ENCODE data around the gene SEZ6.

SEZ6 gene

DNA sequence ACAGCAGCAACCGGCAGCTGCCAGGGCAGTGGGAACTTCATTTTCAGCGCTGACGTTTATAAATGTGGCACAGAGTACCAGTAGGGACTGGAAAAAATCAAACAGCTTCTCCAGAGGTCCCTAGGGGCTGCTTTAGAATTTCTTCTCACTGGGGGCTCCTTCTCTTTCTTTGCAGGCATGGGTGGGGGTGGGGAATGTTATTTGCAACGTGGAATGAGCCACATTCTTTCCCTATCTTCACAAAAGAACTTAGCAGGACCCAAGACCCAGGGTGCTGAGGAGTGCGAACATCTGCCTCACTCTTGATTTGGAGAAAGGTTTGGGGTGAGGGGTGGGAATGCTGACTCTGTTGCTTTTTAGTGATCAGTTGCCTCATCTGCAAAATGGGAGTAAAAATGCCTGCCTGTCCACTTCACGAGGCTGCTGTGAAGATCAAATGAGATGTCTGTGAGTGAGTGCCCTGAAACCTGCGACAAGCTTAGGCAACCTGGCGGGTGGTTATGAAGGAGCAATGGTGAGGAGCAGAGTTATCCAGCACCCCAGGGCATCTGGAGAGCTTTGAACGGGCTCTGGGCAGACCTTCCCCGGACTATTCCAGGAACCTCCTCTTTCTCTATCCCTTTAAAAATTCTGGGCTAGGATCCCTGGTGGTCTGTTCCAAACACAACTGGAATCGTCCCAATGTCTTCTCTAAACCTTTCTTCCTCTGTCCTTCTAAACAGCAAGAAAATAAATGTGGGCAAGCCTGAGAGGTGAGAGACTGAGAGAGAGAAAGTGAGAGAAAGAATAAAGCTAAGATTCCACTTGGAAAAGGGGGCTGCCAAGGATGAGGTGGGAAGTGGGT is 26.4 kb upstream of the SEZ6 start:
- Histone ChIP-seq H3K36me3 (ENCODE audit: control insufficient read depth in 1 of 2, insufficient read depth in 2 of 2, low read length in 2 of 2) (no peaks in the 10 kb centered on the region), H3K4me1 (ENCODE audit: control insufficient read depth in 1 of 2, insufficient read depth in 2 of 2, low read length in 2 of 2) (no peaks in the 10 kb centered on the region), H3K9me3 (ENCODE audit: control insufficient read depth in 1 of 2, low read length in 2 of 2) (peaks cover 9 to 15% of the 10 kb centered on the region in 2 donors), H3K4me3 (ENCODE audit: low read depth in 1 of 2, low read length in 2 of 2) (no peak overlapping the region), H3K27me3 (ENCODE audit: low read depth, low read length) (no peaks in the 10 kb centered on the region), H3K27ac (ENCODE audit: low read length) (no peak overlapping the region)

DNA sequence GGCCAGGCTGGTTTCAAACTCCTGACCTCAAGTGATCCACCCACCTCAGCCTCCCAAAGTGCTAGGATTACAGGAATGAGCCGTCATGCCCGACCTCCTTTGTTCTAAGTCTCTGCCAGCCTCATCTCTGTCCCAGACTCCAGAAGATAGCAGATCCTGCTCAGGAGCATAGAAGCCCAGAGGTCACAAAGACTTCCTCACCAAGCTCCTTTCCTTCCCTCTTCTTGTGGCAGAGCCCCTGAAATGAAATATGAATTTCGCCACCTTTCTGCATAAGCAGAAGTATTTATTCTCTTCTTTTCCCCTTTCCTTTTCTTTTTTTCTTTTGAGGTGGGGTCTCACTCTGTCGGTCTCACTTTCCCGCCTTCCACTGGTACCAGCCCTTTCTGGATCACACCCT is 25.7 kb upstream of the SEZ6 start:
- Histone ChIP-seq H3K4me1 (ENCODE audit: control insufficient read depth in 1 of 2, insufficient read depth in 2 of 2, low read length in 2 of 2) (no peaks in the 10 kb centered on the region), H3K4me3 (ENCODE audit: low read depth in 1 of 2, low read length in 2 of 2) (no peak overlapping the region), H3K27me3 (ENCODE audit: low read depth, low read length) (no peaks in the 10 kb centered on the region), H3K27ac (ENCODE audit: low read length) (no peak overlapping the region), H3K9me3 (ENCODE audit: control insufficient read depth in 1 of 2, low read length in 2 of 2) (peaks cover 9 to 15% of the 10 kb centered on the region in 2 donors), H3K36me3 (ENCODE audit: control insufficient read depth in 1 of 2, insufficient read depth in 2 of 2, low read length in 2 of 2) (no peaks in the 10 kb centered on the region)

DNA sequence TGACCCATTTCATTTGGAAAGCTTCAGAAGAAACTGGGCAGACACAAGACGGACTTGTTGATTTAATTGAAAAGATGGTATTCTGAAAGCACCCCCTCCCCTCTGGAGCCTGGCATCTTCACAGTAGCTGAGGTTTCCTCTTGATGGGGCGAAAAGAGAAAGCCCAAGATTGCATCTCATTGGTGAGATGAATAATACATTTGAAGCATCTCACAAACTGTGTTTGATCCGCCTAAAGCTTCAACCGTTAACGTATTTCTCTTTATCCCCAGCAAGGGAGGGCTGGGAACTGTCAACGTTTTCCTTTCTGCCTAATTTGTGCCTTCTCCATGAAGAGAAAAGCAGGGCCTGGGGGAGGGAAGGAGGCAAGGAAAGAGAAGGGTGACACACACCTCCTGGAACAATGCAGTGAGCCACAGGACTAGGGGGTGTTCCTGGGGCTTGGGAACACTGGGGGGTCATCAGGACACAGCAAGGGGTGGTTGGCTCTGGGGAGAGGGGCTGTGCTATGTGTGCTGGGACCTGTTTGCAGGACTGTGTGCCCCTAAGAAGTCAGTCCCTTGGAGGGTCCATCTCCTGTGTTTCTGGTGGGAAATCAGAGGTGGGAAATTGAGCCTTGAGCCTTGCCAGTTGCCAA is 18.6 kb upstream of the SEZ6 start:
- Histone ChIP-seq H3K4me1 (ENCODE audit: control insufficient read depth in 1 of 2, insufficient read depth in 2 of 2, low read length in 2 of 2) (peaks cover 0 to 5% of the 10 kb centered on the region in 2 donors), H3K9me3 (ENCODE audit: control insufficient read depth in 1 of 2, low read length in 2 of 2) (no peaks in the 10 kb centered on the region), H3K27me3 (ENCODE audit: low read depth, low read length) (no peaks in the 10 kb centered on the region), H3K4me3 (ENCODE audit: low read depth in 1 of 2, low read length in 2 of 2) (no peak overlapping the region), H3K36me3 (ENCODE audit: control insufficient read depth in 1 of 2, insufficient read depth in 2 of 2, low read length in 2 of 2) (no peaks in the 10 kb centered on the region), H3K27ac (ENCODE audit: low read length) (no peak overlapping the region)

DNA sequence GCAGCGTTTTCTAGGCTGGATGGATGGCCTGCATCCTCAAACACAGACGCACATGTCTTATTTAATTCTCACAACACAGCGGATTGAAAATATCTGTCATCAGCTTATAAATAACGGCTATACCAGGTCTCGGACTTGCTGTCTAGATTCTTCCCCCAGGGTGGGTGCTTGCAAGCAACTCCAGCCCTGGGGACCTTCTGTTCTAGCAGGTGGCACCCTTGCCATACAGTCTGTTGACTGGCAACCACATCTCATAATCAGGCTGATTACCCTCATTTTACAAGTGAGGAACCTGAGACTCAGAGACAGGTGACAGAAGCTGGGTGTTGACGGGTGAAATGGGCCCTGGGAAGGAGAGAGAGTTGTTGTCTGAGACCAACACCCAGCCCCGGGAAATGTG is 16.2 kb upstream of the SEZ6 start:
- peaks cover 7% of the 10 kb centered on the region for H3K27me3 ChIP-seq (ENCODE audit: low read depth, low read length)
- H3K27ac ChIP-seq (ENCODE audit: low read length), result no peak overlapping the region
- no peaks in the 10 kb centered on the region for H3K9me3 ChIP-seq (ENCODE audit: control insufficient read depth in 1 of 2, low read length in 2 of 2)
- H3K4me3 ChIP-seq (ENCODE audit: low read depth in 1 of 2, low read length in 2 of 2), result no peak overlapping the region
- H3K4me1 ChIP-seq (ENCODE audit: control insufficient read depth in 1 of 2, insufficient read depth in 2 of 2, low read length in 2 of 2), result peaks cover 0 to 5% of the 10 kb centered on the region in 2 donors
- H3K36me3 ChIP-seq (ENCODE audit: control insufficient read depth in 1 of 2, insufficient read depth in 2 of 2, low read length in 2 of 2), result no peaks in the 10 kb centered on the region

DNA sequence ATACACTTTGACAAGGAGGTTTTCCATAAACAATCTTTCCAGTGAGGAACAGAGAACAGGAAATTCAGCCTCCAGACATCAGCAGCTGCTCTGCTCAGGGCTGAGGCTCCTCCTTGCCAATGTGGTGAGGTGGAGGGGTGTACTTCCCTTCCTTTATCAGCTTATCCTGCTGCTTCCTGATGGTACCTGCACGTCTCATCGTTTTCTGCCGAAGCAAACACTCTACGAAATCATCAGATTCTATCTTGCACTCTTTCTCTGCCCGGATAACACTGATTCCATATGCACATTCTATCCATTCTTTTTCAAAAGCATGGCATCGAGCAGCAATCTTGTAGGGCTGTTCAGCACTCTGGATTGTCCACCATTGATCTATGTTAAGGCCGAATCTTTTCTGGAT is 15.4 kb upstream of the SEZ6 start:
- H3K27me3 ChIP-seq (ENCODE audit: low read depth, low read length), result peaks cover 7% of the 10 kb centered on the region
- no peaks in the 10 kb centered on the region for H3K9me3 ChIP-seq (ENCODE audit: control insufficient read depth in 1 of 2, low read length in 2 of 2)
- peaks cover 0 to 5% of the 10 kb centered on the region in 2 donors for H3K4me1 ChIP-seq (ENCODE audit: control insufficient read depth in 1 of 2, insufficient read depth in 2 of 2, low read length in 2 of 2)
- no peaks in the 10 kb centered on the region for H3K36me3 ChIP-seq (ENCODE audit: control insufficient read depth in 1 of 2, insufficient read depth in 2 of 2, low read length in 2 of 2)
- H3K4me3 ChIP-seq (ENCODE audit: low read depth in 1 of 2, low read length in 2 of 2), result no peak overlapping the region
- H3K27ac ChIP-seq (ENCODE audit: low read length), result no peak overlapping the region

DNA sequence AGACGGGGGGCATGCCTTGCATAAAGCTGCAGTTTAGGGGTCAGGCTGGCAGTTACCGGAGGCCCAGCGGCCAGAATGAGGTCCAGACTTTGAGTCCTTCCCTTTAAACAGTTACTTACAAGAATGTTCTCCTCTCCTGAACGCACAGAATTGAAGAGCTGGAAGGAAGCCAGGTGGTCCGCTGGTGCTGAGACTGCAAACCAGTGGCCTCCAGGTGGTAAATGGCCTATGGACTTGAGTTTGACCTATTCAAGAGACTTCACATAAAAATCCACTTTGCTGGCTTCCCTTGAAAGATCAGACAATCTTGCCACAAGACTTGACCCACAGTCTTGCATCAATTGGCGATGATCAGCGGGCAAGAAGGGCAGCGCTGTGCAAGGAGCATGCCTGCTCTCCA is 14.7 kb upstream of the SEZ6 start:
- H3K4me3 ChIP-seq (ENCODE audit: low read depth in 1 of 2, low read length in 2 of 2), result no peak overlapping the region
- H3K27me3 ChIP-seq (ENCODE audit: low read depth, low read length), result peaks cover 7% of the 10 kb centered on the region
- H3K9me3 ChIP-seq (ENCODE audit: control insufficient read depth in 1 of 2, low read length in 2 of 2), result no peaks in the 10 kb centered on the region
- peaks cover 0 to 5% of the 10 kb centered on the region in 2 donors for H3K4me1 ChIP-seq (ENCODE audit: control insufficient read depth in 1 of 2, insufficient read depth in 2 of 2, low read length in 2 of 2)
- no peaks in the 10 kb centered on the region for H3K36me3 ChIP-seq (ENCODE audit: control insufficient read depth in 1 of 2, insufficient read depth in 2 of 2, low read length in 2 of 2)
- no peak overlapping the region for H3K27ac ChIP-seq (ENCODE audit: low read length)

DNA sequence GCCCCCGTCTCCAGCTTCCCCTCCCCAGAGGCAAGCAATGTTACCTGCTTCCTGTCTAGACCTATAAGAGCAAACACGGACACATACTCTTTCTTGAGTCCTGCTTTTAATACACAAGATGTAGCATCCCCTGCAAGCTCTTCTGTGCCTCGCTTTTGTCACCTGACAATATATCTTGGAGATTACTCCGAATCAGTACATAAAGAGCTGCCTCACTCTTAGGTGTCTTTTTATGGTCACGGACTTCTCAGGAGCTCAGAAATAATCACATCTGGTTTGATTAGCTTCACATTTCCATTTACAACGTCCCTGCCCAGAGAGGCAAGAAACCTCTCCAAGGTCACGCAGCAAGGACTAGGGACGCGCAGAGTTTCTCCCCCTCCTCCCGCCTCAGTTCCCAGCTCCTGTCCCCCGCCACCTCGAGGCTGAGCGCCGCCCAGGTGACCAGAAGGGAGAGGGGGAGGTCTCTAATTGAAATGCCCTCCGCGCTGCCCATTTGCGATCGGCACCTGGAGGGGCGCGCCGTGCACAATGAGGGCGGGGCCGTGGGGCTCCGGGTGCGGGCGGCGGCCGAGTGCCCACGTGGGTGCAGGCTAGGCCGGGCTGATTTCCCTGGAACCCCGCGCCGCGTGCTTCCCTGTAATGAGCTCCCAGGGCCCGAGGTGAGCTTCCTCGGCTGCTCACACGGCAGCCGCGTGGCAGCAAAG is 13.8 kb upstream of the SEZ6 start:
- Histone ChIP-seq H3K36me3 (ENCODE audit: control insufficient read depth in 1 of 2, insufficient read depth in 2 of 2, low read length in 2 of 2) (no peaks in the 10 kb centered on the region), H3K4me3 (ENCODE audit: low read depth in 1 of 2, low read length in 2 of 2) (peak overlapping the region in 1 of 2 donors; percentile 18), H3K4me1 (ENCODE audit: control insufficient read depth in 1 of 2, insufficient read depth in 2 of 2, low read length in 2 of 2) (peaks cover 0 to 5% of the 10 kb centered on the region in 2 donors), H3K27me3 (ENCODE audit: low read depth, low read length) (peaks cover 7% of the 10 kb centered on the region), H3K27ac (ENCODE audit: low read length) (no peak overlapping the region), H3K9me3 (ENCODE audit: control insufficient read depth in 1 of 2, low read length in 2 of 2) (no peaks in the 10 kb centered on the region)

DNA sequence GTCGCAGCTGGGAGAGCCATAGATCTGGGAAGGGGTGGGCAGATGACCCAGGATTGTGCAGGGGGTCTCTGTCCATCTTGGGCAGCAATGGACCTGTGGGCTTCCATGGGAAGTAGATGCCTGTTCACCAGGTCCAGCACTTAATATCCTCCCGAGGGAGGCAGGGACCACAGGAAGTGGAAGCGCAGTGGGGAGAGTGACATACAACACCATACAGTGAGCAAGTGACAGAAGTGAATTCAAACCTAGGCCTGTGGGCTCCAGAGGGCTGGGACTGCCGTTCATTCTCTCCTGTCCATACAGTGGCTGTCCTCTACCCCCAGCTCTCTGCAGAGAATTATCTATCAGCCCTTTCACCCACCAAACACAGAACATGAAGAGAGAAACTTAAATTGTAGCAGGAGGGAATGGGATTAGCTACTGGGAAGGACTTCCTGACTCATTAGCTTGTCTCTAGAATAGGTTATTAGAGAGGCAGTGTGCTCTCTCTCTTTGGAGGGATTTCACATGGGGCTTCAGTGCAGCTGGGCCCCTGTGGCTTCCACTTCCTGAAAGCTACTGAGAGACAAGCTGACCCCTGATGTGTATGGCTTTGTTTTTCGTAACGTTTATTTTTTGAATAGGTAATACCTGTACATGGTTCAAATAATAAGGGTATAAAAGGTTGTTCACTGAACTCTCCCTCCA is 13.1 kb upstream of the SEZ6 start:
- Histone ChIP-seq H3K4me1 (ENCODE audit: control insufficient read depth in 1 of 2, insufficient read depth in 2 of 2, low read length in 2 of 2) (peaks cover 0 to 5% of the 10 kb centered on the region in 2 donors), H3K36me3 (ENCODE audit: control insufficient read depth in 1 of 2, insufficient read depth in 2 of 2, low read length in 2 of 2) (no peaks in the 10 kb centered on the region), H3K27me3 (ENCODE audit: low read depth, low read length) (peaks cover 7% of the 10 kb centered on the region), H3K4me3 (ENCODE audit: low read depth in 1 of 2, low read length in 2 of 2) (no peak overlapping the region), H3K27ac (ENCODE audit: low read length) (no peak overlapping the region), H3K9me3 (ENCODE audit: control insufficient read depth in 1 of 2, low read length in 2 of 2) (no peaks in the 10 kb centered on the region)

DNA sequence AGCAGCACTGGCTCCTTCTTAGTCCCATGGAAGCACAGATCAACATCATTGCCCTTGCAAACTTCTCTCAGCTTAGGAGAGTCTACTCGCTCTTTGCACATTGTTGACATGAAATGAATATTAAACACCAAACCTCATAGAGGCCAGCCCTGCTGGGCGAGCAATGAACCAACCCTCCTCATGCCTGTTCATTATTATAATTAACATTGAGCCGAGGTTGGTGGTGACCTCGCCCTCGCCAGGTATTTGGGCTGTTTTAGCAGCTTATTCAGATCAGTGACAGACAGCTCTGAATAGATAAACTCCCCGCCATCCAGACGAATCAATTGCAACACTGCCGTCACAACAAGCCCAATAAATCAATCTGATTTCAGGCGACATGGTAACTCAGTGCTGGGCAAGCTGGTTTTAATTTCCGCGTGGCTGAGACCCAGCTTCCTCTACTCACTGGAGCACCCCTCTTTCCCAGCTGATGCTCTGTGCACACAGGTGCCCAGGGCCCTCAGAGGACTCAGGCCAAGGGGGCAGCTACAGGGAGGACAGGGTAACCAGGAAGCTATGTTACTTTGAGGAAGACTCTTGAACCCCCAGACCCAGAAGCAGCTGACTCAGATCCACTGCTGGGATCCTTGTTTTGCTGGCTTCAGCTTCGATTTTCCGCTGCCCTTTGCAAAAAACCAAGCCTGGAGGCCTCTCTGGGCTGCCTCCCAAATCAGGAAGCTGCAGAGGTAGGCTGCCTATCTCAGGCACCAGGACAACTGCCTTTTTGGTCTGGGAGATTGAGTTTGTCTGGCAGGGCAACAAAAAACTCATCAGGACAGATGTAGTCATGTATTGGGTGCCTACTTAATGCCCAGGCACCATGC is 10.7 kb upstream of the SEZ6 start:
- Histone ChIP-seq H3K4me3 (ENCODE audit: low read depth in 1 of 2, low read length in 2 of 2) (no peak overlapping the region), H3K36me3 (ENCODE audit: control insufficient read depth in 1 of 2, insufficient read depth in 2 of 2, low read length in 2 of 2) (no peaks in the 10 kb centered on the region), H3K9me3 (ENCODE audit: control insufficient read depth in 1 of 2, low read length in 2 of 2) (no peaks in the 10 kb centered on the region), H3K27me3 (ENCODE audit: low read depth, low read length) (peaks cover 7% of the 10 kb centered on the region), H3K4me1 (ENCODE audit: control insufficient read depth in 1 of 2, insufficient read depth in 2 of 2, low read length in 2 of 2) (peaks cover 0 to 5% of the 10 kb centered on the region in 2 donors), H3K27ac (ENCODE audit: low read length) (no peak overlapping the region)

DNA sequence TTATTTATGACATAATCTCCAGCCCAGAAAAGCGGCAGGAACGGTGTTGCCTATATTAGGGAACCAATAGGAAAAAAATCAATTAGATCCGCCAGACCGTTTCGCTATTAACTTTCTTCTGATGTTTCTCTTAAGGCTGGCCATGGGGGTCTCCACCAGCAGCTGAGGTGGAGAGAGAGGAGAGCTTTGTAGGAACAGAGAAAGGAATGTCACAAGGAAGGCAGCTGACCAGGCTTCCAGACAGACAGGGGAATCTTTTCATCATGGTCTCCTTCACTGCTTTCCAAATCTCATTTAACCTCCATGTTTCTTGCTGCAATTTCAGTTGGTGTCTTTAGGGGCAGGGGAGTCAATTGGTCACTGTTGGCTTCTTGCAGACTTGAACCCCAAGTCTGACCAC is 8.9 kb upstream of the SEZ6 start:
- Histone ChIP-seq H3K27ac (ENCODE audit: low read length) (no peak overlapping the region), H3K27me3 (ENCODE audit: low read depth, low read length) (peaks cover 7% of the 10 kb centered on the region), H3K4me3 (ENCODE audit: low read depth in 1 of 2, low read length in 2 of 2) (no peak overlapping the region), H3K9me3 (ENCODE audit: control insufficient read depth in 1 of 2, low read length in 2 of 2) (no peaks in the 10 kb centered on the region), H3K36me3 (ENCODE audit: control insufficient read depth in 1 of 2, insufficient read depth in 2 of 2, low read length in 2 of 2) (no peaks in the 10 kb centered on the region), H3K4me1 (ENCODE audit: control insufficient read depth in 1 of 2, insufficient read depth in 2 of 2, low read length in 2 of 2) (peaks cover 0 to 1% of the 10 kb centered on the region in 2 donors)

All from muscle layer of duodenum (tissue), 2 donors.